K562 (cell line): Measurements from ENCODE around the gene KRTAP29-1.

ENCODE experiments used
- ARID3A ChIP-seq: IDR thresholded peaks from 2 replicates; pipeline ENCODE4 v1.6.1; 2012; ENCODE audit warnings: low read depth, low read length, improper control_type of control experiment, borderline replicate concordance
- CTCF ChIP-seq, 3 experiments: IDR thresholded peaks in 2 of 3; conservative IDR thresholded peaks in 1 of 3; 2 replicates each; pipeline ENCODE4 v1.5.1; 2011 to 2012; ENCODE audit warnings: low read length in 3 of 3, mild to moderate bottlenecking in 3 of 3, control low read depth in 2 of 3, improper control_type of control experiment in 1 of 3, inconsistent platforms in 1 of 3, low read depth in 1 of 3, mixed read lengths in 1 of 3, moderate library complexity in 1 of 3; ENCODE audit not compliant: insufficient read depth in 2 of 3
- EGR1 ChIP-seq: fragments of 450-650 bp; conservative IDR thresholded peaks from 2 replicates; pipeline ENCODE4 v1.6.1; 2017; ENCODE audit warnings: mild to moderate bottlenecking
- HINFP ChIP-seq: fragments of 450-650 bp; conservative IDR thresholded peaks from 2 replicates; pipeline ENCODE4 v1.6.1; 2016; ENCODE audit warnings: missing genetic modification characterization, low read depth, mild to moderate bottlenecking, control low read depth, missing compliant biosample characterization
- ILK ChIP-seq: fragments of 450-650 bp; IDR thresholded peaks from 2 replicates; pipeline ENCODE4 v1.6.1; 2016; ENCODE audit warnings: missing genetic modification characterization, low read depth, mild to moderate bottlenecking, missing compliant biosample characterization, moderate library complexity, borderline replicate concordance
- IRF1 ChIP-seq: sonication (generic); formaldehyde crosslinking; IDR thresholded peaks from 2 replicates; pipeline ENCODE4 v1.8.0; 2022; ENCODE audit warnings: missing genetic modification reagents, mild to moderate bottlenecking, borderline replicate concordance
- TBP ChIP-seq: optimal IDR thresholded peaks from 2 replicates; pipeline ENCODE3; 2011; ENCODE audit warnings: low read depth, low read length, improper control_type of control experiment

GRCh38 chr17:41331606-41332005 is 29.0 kb upstream of the KRTAP29-1 start:
- no peak for TF ChIP-seq TBP
- TF ChIP-seq CTCF (IDR thresholded peaks at IDR 0.05 in 2 of 3, conservative IDR thresholded peaks at IDR 0.05 in 1 of 3; ENCODE audit: insufficient read depth in 2 of 3, low read depth in 1 of 3, low read length in 3 of 3): no peak
- no peak for TF ChIP-seq IRF1 (CRISPR knock-in tag)
- TF ChIP-seq ILK: no peak
- no peak for TF ChIP-seq ARID3A
- TF ChIP-seq EGR1: no peak
- no peak for TF ChIP-seq HINFP
